Gastroesophageal sphincter (tissue), 3 donors: ENCODE data around the gene ADAT2.

ENCODE experiments used
- EP300 ChIP-seq: sonication (generic); formaldehyde crosslinking; IDR thresholded peaks from one replicate; pipeline ENCODE4 v1.6.1; 2017; ENCODE audit warnings: antibody characterized with exemption, mild to moderate bottlenecking
- POLR2A ChIP-seq, 2 donors: fragments of 450-650 bp; IDR thresholded peaks; one replicate each; pipeline ENCODE4 v1.6.1; 2017; ENCODE audit warnings: antibody characterized with exemption in 2 of 2, mild to moderate bottlenecking in 2 of 2, moderate library complexity in 1 of 2
- POLR2AphosphoS5 ChIP-seq: sonication (generic); formaldehyde crosslinking; IDR thresholded peaks from one replicate; pipeline ENCODE4 v1.6.1; 2017; ENCODE audit warnings: antibody characterized with exemption
- TF ChIP-seq, protein P1 (sequence below), 4 experiments: fragments of 200-600 bp in 2 of 4; fragments of 450-650 bp in 2 of 4; sonication (generic) in 1 of 4; IDR thresholded peaks; one replicate each; pipeline ENCODE4 v1.5.1; 2017 to 2019; ENCODE audit warnings: antibody characterized with exemption in 4 of 4, mild to moderate bottlenecking in 2 of 4, moderate library complexity in 2 of 4

DNA sequence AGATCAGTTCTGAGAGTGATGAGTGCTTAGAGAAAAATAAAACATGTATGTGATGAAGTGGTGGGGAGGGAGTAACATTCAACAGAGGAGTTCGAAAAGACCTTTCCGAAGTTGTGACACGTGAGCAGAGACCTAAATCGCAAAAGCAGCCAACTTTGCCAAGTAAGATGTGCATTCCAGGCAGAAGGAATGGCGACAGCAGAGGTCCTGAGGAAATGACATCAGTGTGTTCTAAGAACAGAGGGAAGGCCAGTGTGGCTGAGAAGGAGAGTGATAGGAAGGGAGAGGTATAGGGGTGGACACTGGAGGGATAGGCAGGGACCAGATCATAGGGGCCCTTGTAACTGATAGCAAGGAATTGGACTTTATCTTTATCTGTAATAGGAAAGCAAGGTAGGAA is 51.3 kb downstream of the ADAT2 start:
- TF ChIP-seq, protein P1, sequence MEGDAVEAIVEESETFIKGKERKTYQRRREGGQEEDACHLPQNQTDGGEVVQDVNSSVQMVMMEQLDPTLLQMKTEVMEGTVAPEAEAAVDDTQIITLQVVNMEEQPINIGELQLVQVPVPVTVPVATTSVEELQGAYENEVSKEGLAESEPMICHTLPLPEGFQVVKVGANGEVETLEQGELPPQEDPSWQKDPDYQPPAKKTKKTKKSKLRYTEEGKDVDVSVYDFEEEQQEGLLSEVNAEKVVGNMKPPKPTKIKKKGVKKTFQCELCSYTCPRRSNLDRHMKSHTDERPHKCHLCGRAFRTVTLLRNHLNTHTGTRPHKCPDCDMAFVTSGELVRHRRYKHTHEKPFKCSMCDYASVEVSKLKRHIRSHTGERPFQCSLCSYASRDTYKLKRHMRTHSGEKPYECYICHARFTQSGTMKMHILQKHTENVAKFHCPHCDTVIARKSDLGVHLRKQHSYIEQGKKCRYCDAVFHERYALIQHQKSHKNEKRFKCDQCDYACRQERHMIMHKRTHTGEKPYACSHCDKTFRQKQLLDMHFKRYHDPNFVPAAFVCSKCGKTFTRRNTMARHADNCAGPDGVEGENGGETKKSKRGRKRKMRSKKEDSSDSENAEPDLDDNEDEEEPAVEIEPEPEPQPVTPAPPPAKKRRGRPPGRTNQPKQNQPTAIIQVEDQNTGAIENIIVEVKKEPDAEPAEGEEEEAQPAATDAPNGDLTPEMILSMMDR (IDR thresholded peaks at IDR 0.05) = no peak
- TF ChIP-seq POLR2A (IDR thresholded peaks at IDR 0.05) (no peak), POLR2AphosphoS5 (no peak), EP300 (no peak)
